ENCODE results near the gene DEGS2. TPM values are rescaled to one million over a fixed set of nuclear protein-coding genes. Genes with fewer than 3 reads are reported as not detected.

Gene DEGS2
- total and polyA plus RNA-seq, 5 donors from 2014 or later = 0.09 to 0.35 (median 0.17) TPM; not detected in 1

GRCh38 chr14:100106250-100107112 is 53.0 kb downstream of the DEGS2 start:
- Mint-ChIP-seq H3K36me3 (peaks cover 51% of the 10 kb centered on the region), H3K4me1 (peaks cover 37 to 90% (median 64%) of the 10 kb centered on the region in 4 donors), H3K27ac (peak overlapping the region; percentile 88 to 99 (median 89)), H3K4me3 (peak overlapping the region; percentile 60 to 90 (median 75)), H3K27me3 (no peaks in the 10 kb centered on the region), H3K9me3 (no peaks in the 10 kb centered on the region)
- Histone ChIP-seq H3K4me3 (ENCODE audit: low read depth, low read length) (peak overlapping the region; percentile 68), H3K36me3 (ENCODE audit: control insufficient read depth, insufficient read depth, low read length) (peaks cover 91% of the 10 kb centered on the region), H3K9me3 (ENCODE audit: control insufficient read depth in 2 of 2, low read length in 2 of 2) (no peaks in the 10 kb centered on the region), H3K4me1 (ENCODE audit: control insufficient read depth, insufficient read depth, low read length, poor library complexity, severe bottlenecking) (peaks cover 76% of the 10 kb centered on the region), H3K27me3 (ENCODE audit: control insufficient read depth, insufficient read depth, low read length) (no peaks in the 10 kb centered on the region), H3K27ac (ENCODE audit: insufficient read depth, low read length, poor library complexity, severe bottlenecking) (peak overlapping the region; percentile 79)
- peak; percentile 43 to 76 (median 48) for DNase-seq
- ATAC-seq (ENCODE audit: low read depth in 2 of 2) = peak; percentile 30 to 51

- ATAC-seq (ENCODE audit: low read depth in 2 of 2) (no peak), DNase-seq (peak in 1 of 3 donors; percentile 56)
- H3K27me3 ChIP-seq (ENCODE audit: control insufficient read depth, insufficient read depth, low read length) = no peaks in the 10 kb centered on the region
- H3K9me3 ChIP-seq (ENCODE audit: control insufficient read depth in 2 of 2, low read length in 2 of 2) = no peaks in the 10 kb centered on the region
- H3K4me1 ChIP-seq (ENCODE audit: control insufficient read depth, insufficient read depth, low read length, poor library complexity, severe bottlenecking) = peaks cover 85% of the 10 kb centered on the region
- Mint-ChIP-seq H3K4me3 (peak overlapping the region; percentile 60 to 90 (median 75)), H3K9me3 (no peaks in the 10 kb centered on the region), H3K4me1 (peaks cover 37 to 95% (median 71%) of the 10 kb centered on the region in 4 donors), H3K27me3 (no peaks in the 10 kb centered on the region), H3K27ac (peak overlapping the region; percentile 88 to 99 (median 89)), H3K36me3 (peaks cover 51% of the 10 kb centered on the region)
- H3K27ac ChIP-seq (ENCODE audit: insufficient read depth, low read length, poor library complexity, severe bottlenecking) = peak overlapping the region; percentile 79
- H3K36me3 ChIP-seq (ENCODE audit: control insufficient read depth, insufficient read depth, low read length) = peaks cover 87% of the 10 kb centered on the region
- H3K4me3 ChIP-seq (ENCODE audit: low read depth, low read length) = peak overlapping the region; percentile 68
Observed at GRCh38 chr14:100105357-100106169, 53.9 kb downstream of the DEGS2 start.

DNA sequence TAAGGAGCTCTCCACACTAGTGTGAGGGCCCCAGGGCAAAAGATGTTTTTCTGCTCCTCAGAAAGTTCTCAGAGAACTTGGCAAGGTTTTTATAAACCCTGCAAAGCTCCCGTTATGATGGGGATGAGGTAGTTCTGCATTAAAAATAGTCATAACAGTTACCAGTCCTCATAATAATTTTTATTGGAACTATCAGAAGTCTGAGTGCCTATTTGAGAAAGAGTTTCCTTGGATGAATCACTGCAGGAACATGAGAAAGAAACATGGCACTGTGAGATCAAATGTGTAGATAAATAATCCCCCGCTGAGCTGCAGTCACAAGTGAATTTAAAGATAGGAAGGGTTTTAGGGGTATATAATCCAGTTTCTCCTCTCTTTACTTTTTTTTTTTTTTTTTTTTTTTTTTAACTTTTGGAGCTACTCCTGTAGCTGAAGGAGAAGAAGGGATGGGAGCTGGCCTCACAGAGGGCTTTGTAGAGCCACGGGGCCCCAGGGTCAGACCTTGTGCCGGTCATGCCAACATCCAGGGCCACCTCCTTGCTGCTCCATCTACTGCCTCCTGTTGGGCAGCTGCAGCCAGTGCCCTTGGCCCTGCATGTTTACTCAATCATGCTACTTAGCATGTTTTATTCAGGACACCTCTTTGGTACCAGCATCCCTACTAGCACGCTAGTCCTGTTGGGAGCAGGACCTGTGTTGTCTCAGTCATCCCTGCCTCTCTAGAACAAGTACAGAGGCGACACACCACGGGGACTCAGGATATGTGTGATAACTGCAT is 54.7 kb downstream of the DEGS2 start:
- peak overlapping the region; percentile 88 to 99 (median 93) for H3K27ac Mint-ChIP-seq
- H3K27me3 ChIP-seq (ENCODE audit: control insufficient read depth, insufficient read depth, low read length) = no peaks in the 10 kb centered on the region
- peak overlapping the region; percentile 79 to 90 (median 82) for H3K4me3 Mint-ChIP-seq
- peaks cover 87% of the 10 kb centered on the region for H3K36me3 ChIP-seq (ENCODE audit: control insufficient read depth, insufficient read depth, low read length)
- H3K9me3 ChIP-seq (ENCODE audit: control insufficient read depth in 2 of 2, low read length in 2 of 2) = no peaks in the 10 kb centered on the region
- peaks cover 40 to 98% (median 77%) of the 10 kb centered on the region in 4 donors for H3K4me1 Mint-ChIP-seq
- H3K4me3 ChIP-seq (ENCODE audit: low read depth, low read length) = peak overlapping the region; percentile 68
- no peaks in the 10 kb centered on the region for H3K27me3 Mint-ChIP-seq
- H3K9me3 Mint-ChIP-seq = no peaks in the 10 kb centered on the region
- peak overlapping the region; percentile 79 for H3K27ac ChIP-seq (ENCODE audit: insufficient read depth, low read length, poor library complexity, severe bottlenecking)
- H3K36me3 Mint-ChIP-seq = peaks cover 58% of the 10 kb centered on the region
- peaks cover 94% of the 10 kb centered on the region for H3K4me1 ChIP-seq (ENCODE audit: control insufficient read depth, insufficient read depth, low read length, poor library complexity, severe bottlenecking)
- no peak for ATAC-seq (ENCODE audit: low read depth in 2 of 2)
- DNase-seq = peak in 1 of 3 donors; percentile 30

GRCh38 chr14:100104006-100104352 is 55.5 kb downstream of the DEGS2 start:
- H3K4me1 Mint-ChIP-seq = peaks cover 44 to 98% (median 79%) of the 10 kb centered on the region in 4 donors
- Histone ChIP-seq H3K27ac (ENCODE audit: insufficient read depth, low read length, poor library complexity, severe bottlenecking) (peak overlapping the region; percentile 79), H3K4me3 (ENCODE audit: low read depth, low read length) (peak overlapping the region; percentile 68), H3K27me3 (ENCODE audit: control insufficient read depth, insufficient read depth, low read length) (no peaks in the 10 kb centered on the region), H3K36me3 (ENCODE audit: control insufficient read depth, insufficient read depth, low read length) (peaks cover 86% of the 10 kb centered on the region), H3K9me3 (ENCODE audit: control insufficient read depth in 2 of 2, low read length in 2 of 2) (no peaks in the 10 kb centered on the region), H3K4me1 (ENCODE audit: control insufficient read depth, insufficient read depth, low read length, poor library complexity, severe bottlenecking) (peaks cover 100% of the 10 kb centered on the region)
- DNase-seq (no peak), ATAC-seq (ENCODE audit: low read depth in 2 of 2) (no peak)
- H3K27ac Mint-ChIP-seq = peak overlapping the region; percentile 88 to 99 (median 93)
- H3K36me3 Mint-ChIP-seq = peaks cover 64% of the 10 kb centered on the region
- peak overlapping the region; percentile 79 to 86 (median 82) for H3K4me3 Mint-ChIP-seq
- H3K27me3 Mint-ChIP-seq = no peaks in the 10 kb centered on the region
- H3K9me3 Mint-ChIP-seq = no peaks in the 10 kb centered on the region

GRCh38 chr14:100103250-100104005 is 56.0 kb downstream of the DEGS2 start:
- peak overlapping the region; percentile 79 to 86 (median 82) for H3K4me3 Mint-ChIP-seq
- H3K9me3 ChIP-seq (ENCODE audit: control insufficient read depth in 2 of 2, low read length in 2 of 2) = no peaks in the 10 kb centered on the region
- peaks cover 47 to 98% (median 82%) of the 10 kb centered on the region in 4 donors for H3K4me1 Mint-ChIP-seq
- H3K27me3 ChIP-seq (ENCODE audit: control insufficient read depth, insufficient read depth, low read length) = no peaks in the 10 kb centered on the region
- peaks cover 86% of the 10 kb centered on the region for H3K36me3 ChIP-seq (ENCODE audit: control insufficient read depth, insufficient read depth, low read length)
- peak overlapping the region; percentile 79 for H3K27ac ChIP-seq (ENCODE audit: insufficient read depth, low read length, poor library complexity, severe bottlenecking)
- peak overlapping the region; percentile 88 to 99 (median 93) for H3K27ac Mint-ChIP-seq
- H3K27me3 Mint-ChIP-seq = no peaks in the 10 kb centered on the region
- no peaks in the 10 kb centered on the region for H3K9me3 Mint-ChIP-seq
- peak in 1 of 2 donors; percentile 42 for ATAC-seq (ENCODE audit: low read depth in 2 of 2)
- H3K4me3 ChIP-seq (ENCODE audit: low read depth, low read length) = peak overlapping the region; percentile 68
- DNase-seq = peak in 1 of 3 donors; percentile 61
- peaks cover 66% of the 10 kb centered on the region for H3K36me3 Mint-ChIP-seq
- H3K4me1 ChIP-seq (ENCODE audit: control insufficient read depth, insufficient read depth, low read length, poor library complexity, severe bottlenecking) = peaks cover 100% of the 10 kb centered on the region

GRCh38 chr14:100102156-100102785 is 57.2 kb downstream of the DEGS2 start:
- Mint-ChIP-seq H3K27me3 (no peaks in the 10 kb centered on the region), H3K4me3 (peak overlapping the region; percentile 2 to 83 (median 76)), H3K27ac (peak overlapping the region; percentile 68 to 99 (median 88)), H3K9me3 (no peaks in the 10 kb centered on the region), H3K36me3 (peaks cover 69% of the 10 kb centered on the region), H3K4me1 (peaks cover 54 to 97% (median 83%) of the 10 kb centered on the region in 4 donors)
- Histone ChIP-seq H3K4me1 (ENCODE audit: control insufficient read depth, insufficient read depth, low read length, poor library complexity, severe bottlenecking) (peaks cover 98% of the 10 kb centered on the region), H3K27ac (ENCODE audit: insufficient read depth, low read length, poor library complexity, severe bottlenecking) (peak overlapping the region; percentile 79), H3K36me3 (ENCODE audit: control insufficient read depth, insufficient read depth, low read length) (peaks cover 91% of the 10 kb centered on the region), H3K27me3 (ENCODE audit: control insufficient read depth, insufficient read depth, low read length) (no peaks in the 10 kb centered on the region), H3K4me3 (ENCODE audit: low read depth, low read length) (peak overlapping the region; percentile 51), H3K9me3 (ENCODE audit: control insufficient read depth in 2 of 2, low read length in 2 of 2) (no peaks in the 10 kb centered on the region)
- DNase-seq (no peak), ATAC-seq (ENCODE audit: low read depth in 2 of 2) (no peak)
